Endometrium (tissue), 2 donors: Measurements from ENCODE around the gene AP2A1.
"Not testable (repeated sequence)": the region's sequence is repeated elsewhere in the genome, so short reads cannot be mapped to it uniquely, and the experiment has no call there.

Source experiments
- FAIRE-seq: peaks from 2 replicates; lab custom pipeline; 2012; peaks lifted over from hg19 to GRCh38; lab: Jason Lieb, UNC
- donor health status: control.
- donor health status: control.

The AP2A1 gene

GRCh38 chr19:49766930-49767299 lies at the start of gene AP2A1:
AP2A1 (plus strand) TSS chr19:49767001; CDS start chr19:49767134, 133 bp downstream.
- FAIRE-seq, result no peak

GRCh38 chr19:49718511-49718910 lies 48.3 kb upstream of the AP2A1 start:
- FAIRE-seq, result no peak

GRCh38 chr19:49718991-49719390 lies 47.8 kb upstream of the AP2A1 start:
- FAIRE-seq, result no peak

GRCh38 chr19:49719420-49719819 lies 47.4 kb upstream of the AP2A1 start:
- FAIRE-seq, result not testable (repeated sequence)

GRCh38 chr19:49727217-49728030 lies 39.4 kb upstream of the AP2A1 start:
- no peak for FAIRE-seq

GRCh38 chr19:49730166-49730565 lies 36.6 kb upstream of the AP2A1 start:
- FAIRE-seq, result no peak

- no peak for FAIRE-seq
Measured at GRCh38 chr19:49738268-49738667, 28.5 kb upstream of the AP2A1 start.

- no peak for FAIRE-seq
Measured at GRCh38 chr19:49739098-49739497, 27.7 kb upstream of the AP2A1 start.

GRCh38 chr19:49739933-49740332 lies 26.9 kb upstream of the AP2A1 start:
- no peak for FAIRE-seq

GRCh38 chr19:49741210-49741844 lies 25.5 kb upstream of the AP2A1 start:
- no peak for FAIRE-seq

GRCh38 chr19:49744946-49745381 lies 21.8 kb upstream of the AP2A1 start:
- no peak for FAIRE-seq

- no peak for FAIRE-seq
Measured at GRCh38 chr19:49746206-49746958, 20.4 kb upstream of the AP2A1 start.

GRCh38 chr19:49749055-49749716 lies 17.6 kb upstream of the AP2A1 start:
- no peak for FAIRE-seq

GRCh38 chr19:49749771-49750170 lies 17.0 kb upstream of the AP2A1 start:
- no peak for FAIRE-seq

GRCh38 chr19:49752701-49753100 lies 14.1 kb upstream of the AP2A1 start:
- no peak for FAIRE-seq

- no peak for FAIRE-seq
Measured at GRCh38 chr19:49755956-49756355, 10.8 kb upstream of the AP2A1 start.

GRCh38 chr19:49758292-49758691 lies 8.5 kb upstream of the AP2A1 start:
- FAIRE-seq, result no peak

GRCh38 chr19:49761249-49761624 lies 5.6 kb upstream of the AP2A1 start:
- FAIRE-seq, result no peak

GRCh38 chr19:49761625-49762311 lies 5.0 kb upstream of the AP2A1 start:
- FAIRE-seq, result no peak

- FAIRE-seq, result no peak
Measured at GRCh38 chr19:49763230-49763629, 3.6 kb upstream of the AP2A1 start, which contains the start of gene TSKS. TSKS (minus strand) TSS chr19:49763306; CDS start chr19:49763247, 59 bp downstream.

GRCh38 chr19:49764341-49764740 lies 2.5 kb upstream of the AP2A1 start:
- no peak for FAIRE-seq
